HT-29 (cell line): Measurements from ENCODE around the gene ANO8. TPM values are rescaled to one million over a fixed set of nuclear protein-coding genes. Genes with fewer than 3 reads are reported as not detected.
"Not testable (repeated sequence)": the region's sequence is repeated elsewhere in the genome, so short reads cannot be mapped to it uniquely, and the experiment has no call there.

Experiments used
- DNase-seq: peaks from one replicate; pipeline ENCODE4 v3.0.0-alpha.2; 2015; ENCODE audit warnings: low spot score
- total RNA-seq: library from RNA; depleted of rRNA; stranded (reverse); fragments of >200 nt; shearing (Covaris generic); gene quantifications from 2 replicates; pipeline ENCODE4 v1.2.3, GENCODE V29; 2014; rRNA removed

ANO8 gene
- total RNA-seq, 1 experiment from 2014 or later = 2.4 TPM

GRCh38 chr19:17293605-17294004 is 41.0 kb downstream of the ANO8 start:
- no peak for DNase-seq

- peak; percentile 86 for DNase-seq
These were observed 42.2 kb downstream of the ANO8 start for GRCh38 chr19:17292301-17293074.

GRCh38 chr19:17289489-17289888 is 45.2 kb downstream of the ANO8 start:
- peak; percentile 50 for DNase-seq

GRCh38 chr19:17286752-17287151 is 47.9 kb downstream of the ANO8 start:
- DNase-seq = no peak

- DNase-seq = no peak
These were observed 48.4 kb downstream of the ANO8 start for GRCh38 chr19:17286263-17286662.

GRCh38 chr19:17285415-17286135 is 49.1 kb downstream of the ANO8 start:
- DNase-seq = no peak

GRCh38 chr19:17283504-17283996 is 51.1 kb downstream of the ANO8 start:
- DNase-seq = no peak

- DNase-seq = peak; percentile 86
These were observed 52.0 kb downstream of the ANO8 start for GRCh38 chr19:17282488-17283125.

- no peak for DNase-seq
These were observed 53.0 kb downstream of the ANO8 start, which contains the start of gene ANKLE1 for GRCh38 chr19:17281391-17282304. TSS of gene ANKLE1 (plus strand) at chr19:17281901. CDS start at chr19:17281921, 20 bp downstream.

- DNase-seq = no peak
These were observed 55.2 kb downstream of the ANO8 start for GRCh38 chr19:17279436-17279835.

- no peak for DNase-seq
These were observed 59.0 kb downstream of the ANO8 start for GRCh38 chr19:17275441-17276175.

GRCh38 chr19:17274892-17275291 is 59.8 kb downstream of the ANO8 start:
- not testable (repeated sequence) for DNase-seq

Other genes with a start within 250 kb of the ANO8 start
- 27.6 and 29.1 TPM in 2 replicates for gene USE1, start 119.5 kb downstream of the ANO8 start, total RNA-seq
- gene OCEL1, start 108.6 kb downstream of the ANO8 start, total RNA-seq = 2.6 and 8.7 TPM in 2 replicates
- gene NR2F6, start 88.9 kb downstream of the ANO8 start, total RNA-seq = 265 and 297 TPM in 2 replicates
- gene USHBP1, start 70.1 kb downstream of the ANO8 start, total RNA-seq = 0.08 TPM in 1 of 2 replicates, not detected in the other
- gene BABAM1, start 67.4 kb downstream of the ANO8 start, total RNA-seq = 79.8 and 98.6 TPM in 2 replicates
- gene ANKLE1, start 53.0 kb downstream of the ANO8 start, total RNA-seq = 0.08 and 1.4 TPM in 2 replicates
- 3.4 and 5.3 TPM in 2 replicates for gene ABHD8, start 31.4 kb downstream of the ANO8 start, total RNA-seq
- gene MRPL34, start 29.0 kb downstream of the ANO8 start, total RNA-seq = 94.6 and 106 TPM in 2 replicates
- 24.6 and 32.4 TPM in 2 replicates for gene DDA1, start 25.3 kb downstream of the ANO8 start, total RNA-seq
- 40.0 and 64.4 TPM in 2 replicates for gene GTPBP3, start 2.7 kb upstream of the ANO8 start, total RNA-seq
- gene PLVAP, start 42.5 kb upstream of the ANO8 start, total RNA-seq = not detected in 2 replicates
- 0.81 and 1.6 TPM in 2 replicates for gene CCDC194, start 59.3 kb upstream of the ANO8 start, total RNA-seq
- 134 and 172 TPM in 2 replicates for gene BST2, start 70.8 kb upstream of the ANO8 start, total RNA-seq
- gene MVB12A, start 85.2 kb upstream of the ANO8 start, total RNA-seq = 59.0 and 77.0 TPM in 2 replicates
- gene TMEM221, start 113.8 kb upstream of the ANO8 start, total RNA-seq = not detected in 2 replicates
- not detected in 2 replicates for gene NXNL1, start 126.1 kb upstream of the ANO8 start, total RNA-seq
- 2.6 and 3.1 TPM in 2 replicates for gene SLC27A1, start 135.7 kb upstream of the ANO8 start, total RNA-seq
- gene PGLS, start 176.8 kb upstream of the ANO8 start, total RNA-seq = 75.7 and 90.9 TPM in 2 replicates
- gene COLGALT1, start 220.8 kb upstream of the ANO8 start, total RNA-seq = 76.2 and 88.5 TPM in 2 replicates